Right renal cortex interstitium (tissue), 3 donors: Measurements from ENCODE around the gene CXXC1. TPM values are rescaled to one million over a fixed set of nuclear protein-coding genes. Genes with fewer than 3 reads are reported as not detected.
"Not testable (repeated sequence)": the region's sequence is repeated elsewhere in the genome, so short reads cannot be mapped to it uniquely, and the experiment has no call there.

Source experiments
- DNase-seq, 3 donors: peaks; one replicate each; pipeline ENCODE4 v3.0.0-alpha.2; 2013; ENCODE audit warnings: low read depth in 3 of 3, low spot score in 2 of 3
- polyA plus RNA-seq, 3 donors: library from polyadenylated mRNA; unstranded; fragments of 120-200 nt; gene quantifications; one replicate each; pipeline ENCODE4 v1.2.1, GENCODE V29; 2013; ENCODE audit not compliant: insufficient read length in 3 of 3

The CXXC1 gene
- polyA plus RNA-seq, 3 donors = 62.9 to 68.5 (median 63.1) TPM

DNA sequence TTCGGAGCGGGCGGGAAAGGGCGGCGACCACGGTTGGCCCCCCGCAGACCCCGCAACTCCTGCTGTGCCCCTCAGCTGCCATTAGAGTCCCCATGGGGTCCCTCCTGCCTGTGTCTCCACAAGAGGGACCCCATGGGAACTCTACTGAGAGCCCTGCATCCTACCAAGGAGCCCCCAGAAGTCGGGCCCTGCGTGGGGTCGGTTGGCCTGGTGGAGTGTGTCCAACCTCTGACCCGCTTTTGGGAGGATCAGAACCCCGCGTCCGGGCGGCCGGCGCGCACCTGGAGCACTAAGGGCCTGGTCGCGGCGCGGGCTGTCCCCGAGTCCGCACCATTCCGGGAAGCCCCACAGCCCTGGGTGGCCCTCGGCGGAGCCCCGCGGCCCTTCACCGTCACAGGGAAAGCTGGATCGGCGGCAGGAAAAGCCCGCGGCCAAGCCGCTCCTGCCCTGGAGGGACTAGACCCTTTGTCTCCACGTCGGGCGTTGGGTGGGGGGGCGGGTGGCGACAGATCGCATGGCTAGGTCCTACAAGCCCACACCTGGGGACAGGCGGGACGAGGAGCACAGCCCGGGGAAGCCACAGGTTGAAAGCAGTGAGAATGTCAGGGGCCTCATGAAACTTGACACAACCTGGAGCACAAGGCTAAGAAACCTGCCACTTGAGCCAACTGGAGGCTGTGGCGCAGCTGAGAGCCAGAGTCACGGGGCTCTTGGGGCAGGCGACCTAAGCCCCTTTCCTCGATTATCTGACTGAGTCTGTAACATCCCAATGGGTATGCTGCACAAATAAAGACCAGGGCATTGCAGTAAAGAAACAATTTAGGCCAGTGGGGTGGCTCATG is 11.2 kb upstream of the CXXC1 start:
- DNase-seq = no peak

DNA sequence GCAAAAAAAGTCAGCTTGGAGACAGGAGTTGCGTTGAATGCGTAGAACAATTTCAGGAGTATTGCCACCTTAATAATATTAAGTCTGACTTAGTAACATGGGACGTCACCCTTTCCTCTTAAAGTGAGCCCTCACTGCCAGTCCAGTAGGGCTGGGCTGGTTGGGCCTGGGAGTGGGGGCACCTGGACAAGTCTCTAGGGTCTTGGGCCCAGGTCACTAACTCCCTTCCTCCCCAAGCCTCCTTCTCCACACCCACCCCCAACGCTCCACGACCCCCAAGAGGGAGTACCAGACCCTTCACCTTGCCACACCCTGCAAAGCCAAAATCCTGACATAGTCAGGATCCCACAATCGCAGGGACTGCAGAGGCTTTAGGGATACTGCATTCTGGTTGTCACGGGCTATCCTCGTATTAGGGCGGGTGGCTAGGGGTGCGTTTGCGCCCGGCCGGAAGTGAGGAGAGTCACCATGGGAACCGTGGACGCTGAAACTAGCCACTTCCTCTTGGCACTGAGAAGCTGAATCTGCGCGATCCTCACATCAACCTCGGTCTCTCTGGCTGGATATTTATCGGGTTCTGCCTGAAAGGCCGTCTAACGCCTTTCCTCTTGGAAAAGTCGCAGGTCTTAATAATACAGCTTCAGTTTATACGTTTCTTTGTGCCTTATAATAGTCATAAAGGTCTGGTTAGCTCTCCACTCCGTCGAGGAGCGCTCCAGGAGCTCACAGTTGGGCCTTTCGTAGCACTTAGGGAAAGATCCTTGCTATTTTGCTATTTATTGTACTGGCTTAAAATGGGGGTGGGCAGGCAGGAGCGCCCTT is 10.3 kb upstream of the CXXC1 start:
- DNase-seq = peak in 2 of 3 donors; percentile 64 to 68

DNA sequence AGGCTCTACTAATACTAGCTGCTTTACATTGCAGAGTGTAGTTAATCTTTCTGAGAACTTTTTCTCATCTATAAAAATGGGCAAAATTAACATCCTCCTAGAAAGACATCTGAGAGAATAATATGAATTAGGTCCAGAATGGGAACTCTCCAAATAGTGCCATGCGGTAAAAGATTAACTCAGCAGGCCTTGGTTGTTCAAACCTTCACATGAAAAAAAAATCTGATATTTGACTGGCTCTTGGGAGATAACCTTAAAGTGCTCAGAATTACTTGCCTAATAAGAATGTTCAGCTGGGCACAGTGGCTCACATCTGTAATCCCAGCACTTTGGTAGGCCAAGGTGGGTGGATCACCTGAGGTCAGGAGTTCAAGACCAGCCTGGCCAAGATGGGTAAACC is 5.5 kb upstream of the CXXC1 start:
- no peak for DNase-seq

DNA sequence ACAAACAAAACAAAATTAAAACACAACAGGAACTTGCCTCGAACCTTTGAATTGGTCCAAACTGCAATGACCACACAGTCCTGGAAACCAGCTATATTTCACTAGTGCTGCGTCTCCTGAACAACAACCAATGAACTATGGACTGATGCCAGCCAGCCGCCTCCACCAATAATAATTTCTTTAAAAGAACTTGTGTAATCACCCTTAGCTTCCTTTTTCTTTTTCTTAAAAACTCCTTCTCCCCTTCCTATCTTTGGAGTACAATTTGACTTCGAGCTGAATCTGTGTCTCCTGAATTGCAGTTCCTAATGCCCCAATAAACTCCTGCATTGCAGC is 1.6 kb upstream of the CXXC1 start:
- DNase-seq = no peak

DNA sequence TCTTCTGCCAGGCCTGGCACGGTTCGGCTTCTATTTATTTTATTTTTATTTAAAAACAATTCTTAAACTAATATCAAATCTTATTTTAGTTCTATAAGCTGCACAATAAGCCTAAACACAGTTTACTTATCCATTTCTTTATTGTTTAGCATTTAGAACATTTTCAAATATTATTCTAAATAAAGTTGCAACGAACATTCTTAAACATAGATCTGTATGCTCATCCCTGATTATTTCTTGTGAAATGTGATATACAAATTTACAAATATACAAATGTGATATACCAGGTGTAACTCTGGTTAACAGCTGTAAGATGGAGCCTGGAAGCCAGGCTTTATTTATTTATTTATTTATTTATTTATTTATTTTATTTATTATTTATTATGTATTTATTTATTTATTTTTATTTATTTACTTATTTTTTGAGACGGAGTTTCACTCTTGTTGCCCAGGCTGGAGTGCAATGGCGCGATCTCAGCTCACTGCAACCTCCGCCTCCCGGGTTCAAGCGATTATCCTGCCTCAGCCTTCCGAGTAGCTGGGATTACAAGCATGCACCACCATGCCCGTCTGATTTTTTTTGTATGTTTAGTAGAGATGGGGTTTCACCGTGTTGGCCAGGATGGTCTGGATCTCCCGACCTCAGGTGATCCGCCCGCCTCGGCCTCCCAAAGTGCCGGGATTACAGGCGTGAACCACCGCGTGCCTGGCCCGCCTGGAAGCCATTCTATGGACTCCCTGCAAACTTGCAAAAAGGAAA is 1.0 kb upstream of the CXXC1 start:
- not testable (repeated sequence) for DNase-seq

DNA sequence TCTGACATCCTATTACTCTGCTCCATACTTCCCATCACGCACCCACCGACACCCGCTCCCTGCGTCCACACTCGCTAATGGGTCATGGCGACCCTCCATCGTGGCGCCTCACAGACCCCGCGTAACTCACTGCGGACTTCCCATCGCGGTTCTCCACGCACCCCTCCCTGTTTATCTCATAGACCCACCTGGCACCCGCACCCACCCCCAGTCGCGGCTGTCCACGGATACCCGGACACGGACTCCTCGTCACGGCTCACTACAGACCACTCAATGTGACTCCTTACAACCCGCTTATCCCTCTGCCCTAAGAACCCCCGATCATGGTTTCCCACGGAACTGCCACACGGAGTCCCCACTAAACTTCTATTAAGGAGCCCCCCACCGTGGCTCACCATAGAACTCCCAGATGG is 458 bp downstream of the CXXC1 start:
- no peak for DNase-seq

DNA sequence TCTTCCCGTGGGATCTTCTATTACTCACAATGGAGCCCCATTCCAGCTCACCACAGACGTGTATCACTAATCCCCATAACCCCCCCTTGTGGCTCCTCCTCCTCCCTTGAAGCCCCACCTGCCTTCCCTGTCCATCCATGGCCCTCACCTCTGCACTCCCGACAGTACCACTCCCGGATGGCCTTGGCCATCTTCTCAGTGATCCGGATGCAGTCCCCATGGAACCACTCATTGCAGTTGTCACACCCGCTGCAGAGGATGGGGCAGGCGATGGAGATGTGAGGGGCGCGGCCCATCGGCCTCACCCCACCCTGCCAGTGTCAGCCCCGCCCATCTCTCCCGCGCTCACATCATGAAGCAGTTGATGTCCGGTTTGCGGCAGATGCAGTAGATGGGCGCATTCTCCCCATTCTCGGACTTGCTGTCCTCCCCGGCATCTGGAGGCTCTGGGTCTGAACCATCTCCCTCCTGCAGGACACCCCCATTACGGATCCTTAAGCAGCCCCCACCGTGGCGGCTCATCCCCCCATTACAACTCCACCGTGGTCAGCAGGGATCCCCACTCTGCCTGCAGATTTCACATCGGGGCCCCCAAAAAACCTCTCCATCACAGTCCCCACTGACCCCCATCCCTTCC is 983 bp downstream of the CXXC1 start:
- no peak for DNase-seq

DNA sequence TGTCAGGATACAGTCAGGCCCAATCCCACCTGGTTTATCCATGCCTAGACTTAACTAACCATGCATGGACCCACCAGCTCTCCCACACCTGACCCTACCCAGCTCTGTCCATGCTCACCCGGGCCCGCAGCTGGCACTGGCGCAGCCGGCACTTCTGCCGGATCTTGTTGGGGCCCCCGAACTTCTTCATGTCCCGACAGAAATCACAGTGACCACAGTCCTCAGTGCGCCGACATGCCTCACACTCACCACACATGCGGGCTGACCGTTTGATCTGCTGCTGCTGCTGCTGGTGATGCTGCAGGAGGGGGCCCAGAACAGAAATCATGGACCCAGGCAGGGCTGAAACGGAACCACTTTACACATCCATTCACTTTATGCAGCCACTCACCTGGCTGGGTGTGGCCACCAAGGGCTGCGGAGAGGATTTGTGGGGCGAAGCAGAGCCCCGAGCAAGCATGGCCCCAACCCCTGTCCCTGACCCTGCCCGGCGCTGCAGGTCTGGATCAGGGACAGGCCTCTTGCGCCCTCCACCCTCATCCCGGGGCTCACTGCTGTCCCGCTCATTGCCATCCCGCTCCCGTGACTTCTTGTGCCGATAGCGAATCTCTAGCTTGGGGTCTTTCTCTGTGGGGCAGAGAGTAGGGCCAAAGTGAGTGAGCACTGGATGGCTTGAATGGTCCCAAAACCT is 1.7 kb downstream of the CXXC1 start:
- DNase-seq = no peak

DNA sequence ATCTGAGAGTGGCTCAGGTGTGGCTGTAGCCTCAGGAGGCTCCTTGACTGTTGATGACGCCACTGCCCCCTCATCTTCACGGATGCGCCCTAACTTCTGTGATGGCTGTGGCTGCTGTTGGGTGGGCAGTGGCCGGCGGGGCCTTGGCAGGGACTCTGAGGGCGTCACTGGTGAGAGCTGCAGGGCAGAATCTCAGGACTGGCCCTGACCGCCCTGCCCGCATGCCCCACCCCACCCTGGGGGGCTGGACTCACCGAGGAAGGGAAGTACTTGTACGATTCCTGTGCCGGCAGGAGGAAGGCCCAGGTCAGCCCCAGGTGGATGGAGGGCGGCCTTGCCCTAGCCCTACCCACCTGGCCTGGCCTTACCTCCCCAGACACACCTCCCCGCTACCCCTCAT is 2.4 kb downstream of the CXXC1 start:
- DNase-seq = no peak

DNA sequence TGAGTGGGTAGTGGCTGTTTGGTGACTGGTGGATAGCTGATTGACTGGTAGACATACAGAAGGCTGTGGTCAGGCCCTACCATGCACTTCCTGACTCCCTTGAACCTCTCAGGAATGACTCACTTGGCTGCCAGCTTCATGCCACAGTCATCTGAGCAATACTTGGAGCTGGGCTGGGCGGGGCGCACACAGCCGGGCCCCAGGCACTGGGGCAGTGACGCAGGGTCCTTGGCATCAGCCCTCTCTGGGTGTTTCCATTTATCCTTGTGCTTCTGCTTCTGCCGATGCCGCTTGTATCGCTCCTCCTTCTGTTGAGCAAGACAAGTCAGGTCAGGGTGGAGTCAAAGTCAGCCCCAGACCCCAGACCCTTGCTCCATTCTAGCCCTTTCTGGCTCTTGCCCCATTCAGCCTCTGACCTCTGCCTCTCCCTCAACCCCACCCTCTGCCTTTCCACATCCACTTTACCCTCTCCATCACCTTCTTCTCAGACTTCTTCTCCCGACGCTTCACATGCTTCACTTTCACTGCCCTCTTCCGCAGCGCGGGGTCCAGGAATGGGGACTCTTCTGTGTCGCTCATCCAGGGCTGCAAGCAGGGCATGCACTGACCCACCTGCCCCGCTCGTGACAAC is 3.1 kb downstream of the CXXC1 start:
- DNase-seq = no peak

DNA sequence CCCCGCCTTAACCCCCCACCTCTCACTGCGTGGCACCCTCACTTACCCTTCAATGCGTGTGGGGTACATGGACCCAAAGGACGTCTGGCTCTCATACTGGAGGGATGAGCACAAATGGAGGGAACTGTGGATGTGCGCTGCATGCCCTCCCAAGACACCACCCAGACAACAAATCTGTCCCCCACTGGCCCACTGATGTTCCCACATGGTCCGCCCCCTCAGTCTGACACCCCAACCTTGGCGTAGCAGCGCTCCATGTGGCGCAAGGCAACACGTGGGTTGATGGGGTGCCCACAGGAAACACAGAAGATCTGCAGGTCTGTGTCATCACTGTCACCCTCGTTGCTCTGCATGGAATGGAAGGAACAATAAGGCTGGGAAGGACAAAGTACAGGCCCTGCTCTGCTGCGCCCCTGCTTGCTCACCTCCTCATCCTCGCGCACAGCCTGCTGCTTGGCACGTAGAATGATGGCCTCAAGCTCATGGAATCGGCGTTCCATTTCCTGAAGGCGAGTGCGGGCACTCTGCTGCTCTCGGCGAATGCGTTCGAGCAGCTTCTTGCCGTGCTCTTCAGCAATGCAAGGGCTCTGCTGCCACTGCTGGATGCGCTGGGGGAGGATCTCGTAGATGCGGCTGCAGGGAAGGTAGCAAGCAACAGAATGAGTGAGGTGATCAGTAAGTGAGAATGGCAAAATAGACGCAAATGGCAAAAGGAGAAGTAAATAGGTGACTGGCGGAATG is 3.9 kb downstream of the CXXC1 start:
- no peak for DNase-seq

DNA sequence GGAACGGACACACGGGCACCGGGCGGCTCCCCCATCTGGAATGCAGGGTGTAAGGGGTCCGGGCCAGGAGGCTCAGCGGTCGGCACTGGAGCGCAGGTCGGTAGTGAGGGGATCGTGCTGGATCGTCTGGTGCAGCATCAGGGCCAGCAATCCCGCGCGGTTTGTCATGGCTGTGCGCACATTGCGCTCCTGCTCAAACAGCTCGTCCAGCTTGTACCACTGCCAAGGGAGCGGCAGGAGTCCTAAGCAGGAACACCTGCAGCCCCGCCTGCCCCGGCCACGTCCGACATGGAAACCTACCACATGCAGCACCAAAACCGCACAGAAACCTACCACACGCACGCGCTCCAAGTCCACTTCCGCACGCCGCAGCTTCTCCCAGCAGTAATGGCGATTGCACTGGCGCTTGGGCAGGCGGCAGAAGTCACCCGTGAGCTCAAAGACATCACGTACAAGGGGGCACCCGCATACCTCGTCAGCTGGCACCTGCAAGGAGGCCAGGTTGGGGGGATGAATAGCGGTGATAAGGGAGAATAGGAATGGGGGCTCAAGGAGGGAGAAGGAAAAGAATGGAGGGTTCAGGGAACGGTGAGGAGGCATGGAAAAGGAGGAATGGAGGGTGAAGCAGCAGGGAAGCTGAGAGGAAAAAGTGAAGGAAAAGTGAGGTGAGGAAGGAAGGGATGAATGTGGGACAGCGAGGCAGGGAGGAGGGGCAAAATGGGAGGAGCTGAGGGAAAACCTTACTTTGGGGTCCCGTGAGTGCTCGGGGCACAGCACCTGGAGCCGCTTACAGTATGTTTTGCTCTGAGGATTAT is 4.8 kb downstream of the CXXC1 start:
- DNase-seq = no peak

DNA sequence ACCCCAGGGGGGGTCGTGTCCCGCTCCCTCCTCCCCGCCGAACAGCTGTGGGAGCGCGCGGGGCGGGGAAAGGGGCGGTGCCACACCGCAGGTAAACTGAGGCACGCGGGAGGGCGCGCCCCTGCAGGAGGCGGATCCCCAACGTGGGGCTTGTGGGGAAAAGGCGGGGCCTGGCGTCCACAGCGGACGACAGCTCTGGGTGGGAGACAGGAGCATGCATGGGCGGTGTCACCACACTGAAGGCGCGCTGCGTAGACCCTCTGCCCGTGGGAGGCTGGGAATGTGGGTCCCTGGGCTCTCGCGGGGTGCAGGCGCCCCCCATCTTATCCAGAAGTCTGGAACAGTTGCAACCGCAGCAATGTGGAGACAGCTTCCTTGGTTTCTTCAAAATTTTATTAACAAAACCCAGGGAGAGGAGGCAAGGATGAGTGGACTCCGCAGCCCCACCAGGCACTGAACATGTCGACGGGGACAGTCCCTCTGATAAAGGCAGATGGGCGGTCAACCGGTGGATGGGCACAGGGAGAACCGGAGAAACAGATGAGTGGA is 5.4 kb downstream of the CXXC1 start:
- no peak for DNase-seq

DNA sequence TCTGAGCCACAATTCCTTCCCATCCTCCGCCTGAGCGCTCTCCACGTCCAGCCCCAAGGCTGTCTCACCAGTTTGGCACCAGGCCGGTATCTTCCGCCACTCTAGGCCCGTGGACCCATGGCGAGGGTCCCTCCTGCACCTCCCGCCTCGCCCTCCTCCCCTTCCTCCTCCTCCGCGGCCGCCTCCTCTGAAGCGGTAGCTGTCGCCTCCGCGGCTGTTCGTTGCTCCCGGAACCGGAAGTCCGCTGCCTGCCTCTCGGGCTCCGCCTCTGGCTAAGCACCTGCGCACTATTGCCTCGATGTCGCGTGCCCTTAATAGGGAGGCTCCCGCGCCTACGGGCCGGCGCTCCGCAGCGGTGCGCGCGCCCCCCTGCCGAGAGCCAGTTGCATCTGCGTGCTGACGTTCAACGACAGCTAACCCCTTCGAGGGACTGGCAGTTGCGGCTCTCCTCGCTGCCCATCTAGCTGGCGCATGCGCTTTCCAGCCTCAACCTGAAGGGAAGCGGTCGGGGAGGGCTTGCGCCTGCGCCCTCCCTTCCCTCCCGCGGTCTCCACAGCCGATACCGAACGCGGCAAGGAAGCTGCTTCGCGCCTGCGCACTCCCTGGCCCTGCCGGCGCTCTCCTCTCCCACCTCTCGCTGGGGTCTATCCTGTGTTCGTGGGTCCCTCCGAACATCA is 6.1 kb downstream of the CXXC1 start, which contains the start of gene MBD1:
Gene MBD1, minus strand, starts transcription at position 229 of the 677 bp plus-strand sequence. CDS start 1,531 bp downstream, outside the sequence.
- DNase-seq = peak; percentile 93 to 97 (median 95)

DNA sequence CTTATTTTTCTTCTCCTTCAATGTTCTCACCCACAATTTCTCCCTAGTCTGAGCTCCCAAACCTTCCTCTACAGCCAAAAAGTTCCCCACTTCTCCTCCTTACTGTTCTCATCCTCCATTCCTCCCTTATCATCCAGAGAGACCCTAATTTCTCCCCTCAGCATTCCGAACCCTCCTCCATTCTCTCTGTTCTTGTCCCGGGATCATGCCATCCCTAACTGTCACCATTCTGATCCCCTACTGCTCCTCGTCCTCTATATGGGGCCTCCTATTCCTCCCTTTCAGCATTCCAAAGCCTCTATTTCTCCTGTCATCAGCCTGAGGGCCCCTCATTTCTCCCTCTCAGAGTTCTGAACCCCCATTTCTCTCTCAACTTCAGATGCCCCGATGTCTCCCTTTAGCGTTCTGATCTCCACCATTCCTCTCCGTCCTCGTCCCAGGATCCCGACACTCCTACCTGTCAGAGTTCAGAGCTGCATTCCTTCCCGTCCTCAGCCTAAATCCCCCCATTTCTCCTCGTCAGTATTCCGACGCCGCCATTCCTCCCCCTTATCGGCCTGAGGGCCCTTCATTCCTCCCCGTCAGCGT is 6.7 kb downstream of the CXXC1 start:
- no peak for DNase-seq

DNA sequence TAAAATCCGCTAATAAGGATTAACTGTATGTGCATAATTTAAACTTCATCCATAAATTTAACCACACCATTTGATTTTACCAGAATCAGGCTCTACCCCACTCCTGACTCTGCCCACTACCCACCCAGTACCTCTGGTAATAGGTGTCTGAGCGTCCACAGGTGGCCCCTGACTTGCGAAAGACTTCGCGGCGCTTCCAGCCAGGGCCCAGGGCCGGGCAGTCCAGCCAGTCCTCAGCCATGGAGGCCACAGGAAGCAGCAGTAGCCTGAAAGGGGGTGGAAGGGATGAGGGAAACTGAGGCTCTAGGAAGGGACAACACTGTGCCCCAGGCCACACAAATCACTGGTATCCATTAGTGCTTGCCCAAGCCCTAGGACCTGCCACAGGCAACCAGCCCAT is 7.7 kb downstream of the CXXC1 start:
- DNase-seq = no peak

DNA sequence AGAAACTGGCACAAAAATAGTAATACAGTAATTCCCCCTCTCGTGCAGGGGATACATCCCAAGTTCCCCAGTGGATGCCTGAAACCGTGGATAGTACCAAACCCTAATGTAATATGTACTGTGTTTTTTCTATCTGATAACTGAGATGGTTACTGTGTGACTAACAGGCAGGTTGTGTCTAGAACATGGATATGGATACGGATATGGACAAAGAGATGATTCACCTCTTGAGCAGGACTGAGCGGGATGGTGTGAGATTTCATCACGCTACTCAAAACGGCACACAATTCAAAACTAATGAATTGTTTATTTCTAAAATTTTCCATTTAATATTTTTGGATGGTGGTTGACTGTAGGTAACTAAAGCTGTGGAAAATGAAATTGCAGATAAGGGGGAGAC is 9.6 kb downstream of the CXXC1 start:
- no peak for DNase-seq
